ENCODE data around the gene PAQR5. TPM values are rescaled to one million over a fixed set of nuclear protein-coding genes. Genes with fewer than 3 reads are reported as not detected.

The PAQR5 gene
- total RNA-seq, 1 donor: 1.1 TPM

DNA sequence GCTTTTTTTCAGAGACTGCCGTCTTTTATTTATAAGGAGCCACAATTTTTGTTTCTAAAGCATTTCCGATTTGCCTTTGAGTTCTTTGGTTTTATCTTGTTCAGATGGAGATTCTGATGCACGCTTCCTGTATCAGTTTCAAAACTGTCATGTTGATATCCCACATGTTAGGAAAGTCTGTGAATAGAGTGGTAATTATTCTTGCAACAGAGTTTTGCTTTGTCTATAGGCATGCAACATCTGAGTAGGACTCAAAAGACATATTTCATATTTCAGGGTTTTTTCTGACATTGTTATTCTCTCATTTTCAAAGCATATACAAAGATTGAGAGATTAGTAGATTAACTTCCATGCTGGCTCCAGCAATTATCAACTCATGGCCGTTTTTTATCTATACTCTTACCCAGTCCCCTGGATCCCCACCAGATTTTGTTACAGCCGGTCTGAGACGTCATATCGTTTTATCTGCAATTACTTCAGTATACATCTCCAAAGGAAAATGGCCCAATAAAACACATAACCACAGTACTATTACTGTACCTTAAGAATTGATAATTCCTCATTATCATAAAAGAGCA is 22.4 kb downstream of the PAQR5 start:
- no peaks in the 10 kb centered on the region for H3K9me3 ChIP-seq (ENCODE audit: low read depth, low read length)
- no peaks in the 10 kb centered on the region for H3K4me1 ChIP-seq (ENCODE audit: insufficient read depth, low read length)
- H3K4me2 ChIP-seq (ENCODE audit: insufficient read depth, low read length): no peak overlapping the region
- no peaks in the 10 kb centered on the region for H3K36me3 ChIP-seq (ENCODE audit: insufficient read depth, low read length)
- H2AFZ ChIP-seq (ENCODE audit: low read length): no peak overlapping the region
- H3K79me2 ChIP-seq (ENCODE audit: insufficient read depth, low read length): no peaks in the 10 kb centered on the region
- TF ChIP-seq, protein P1, sequence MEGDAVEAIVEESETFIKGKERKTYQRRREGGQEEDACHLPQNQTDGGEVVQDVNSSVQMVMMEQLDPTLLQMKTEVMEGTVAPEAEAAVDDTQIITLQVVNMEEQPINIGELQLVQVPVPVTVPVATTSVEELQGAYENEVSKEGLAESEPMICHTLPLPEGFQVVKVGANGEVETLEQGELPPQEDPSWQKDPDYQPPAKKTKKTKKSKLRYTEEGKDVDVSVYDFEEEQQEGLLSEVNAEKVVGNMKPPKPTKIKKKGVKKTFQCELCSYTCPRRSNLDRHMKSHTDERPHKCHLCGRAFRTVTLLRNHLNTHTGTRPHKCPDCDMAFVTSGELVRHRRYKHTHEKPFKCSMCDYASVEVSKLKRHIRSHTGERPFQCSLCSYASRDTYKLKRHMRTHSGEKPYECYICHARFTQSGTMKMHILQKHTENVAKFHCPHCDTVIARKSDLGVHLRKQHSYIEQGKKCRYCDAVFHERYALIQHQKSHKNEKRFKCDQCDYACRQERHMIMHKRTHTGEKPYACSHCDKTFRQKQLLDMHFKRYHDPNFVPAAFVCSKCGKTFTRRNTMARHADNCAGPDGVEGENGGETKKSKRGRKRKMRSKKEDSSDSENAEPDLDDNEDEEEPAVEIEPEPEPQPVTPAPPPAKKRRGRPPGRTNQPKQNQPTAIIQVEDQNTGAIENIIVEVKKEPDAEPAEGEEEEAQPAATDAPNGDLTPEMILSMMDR (IDR thresholded peaks at IDR 0.05; ENCODE audit: extremely low read depth, low read depth, low read length): no peak
- no peaks in the 10 kb centered on the region for H4K20me1 ChIP-seq (ENCODE audit: insufficient read depth, low read length)
- H3K27ac ChIP-seq (ENCODE audit: low read depth, low read length): no peak overlapping the region
- H3K4me3 ChIP-seq (ENCODE audit: insufficient read depth, low read length): no peak overlapping the region
- H3K27me3 ChIP-seq (ENCODE audit: insufficient read depth, low read length): no peaks in the 10 kb centered on the region
- no peak for DNase-seq (ENCODE audit: insufficient read length, low spot score, missing footprints)

GRCh38 chr15:69323893-69324430 is 25.2 kb downstream of the PAQR5 start:
- no peak overlapping the region for H2AFZ ChIP-seq (ENCODE audit: low read length)

DNA sequence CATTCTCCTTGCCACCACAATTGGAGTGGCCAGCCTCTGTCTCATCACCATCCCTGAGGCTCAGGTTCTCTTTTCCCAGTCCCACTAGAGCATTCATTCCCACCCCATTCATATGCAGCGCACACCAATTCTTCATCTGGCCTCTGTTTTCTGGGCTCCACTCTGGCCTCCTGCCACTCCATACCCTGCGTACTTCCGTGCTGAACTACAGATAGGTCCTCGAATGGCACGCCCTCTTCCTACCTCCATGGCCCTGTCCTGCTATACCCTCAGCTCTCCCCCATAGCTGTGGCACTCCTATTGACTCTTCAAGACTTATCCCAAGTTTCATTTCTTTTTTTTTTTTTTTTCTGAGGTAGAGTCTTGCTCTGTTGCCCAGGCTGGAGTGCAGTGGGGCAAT is 25.9 kb downstream of the PAQR5 start:
- Histone ChIP-seq H3K27ac (ENCODE audit: low read depth, low read length) (no peak overlapping the region), H4K20me1 (ENCODE audit: insufficient read depth, low read length) (no peaks in the 10 kb centered on the region), H3K9me3 (ENCODE audit: low read depth, low read length) (no peaks in the 10 kb centered on the region), H3K4me3 (ENCODE audit: insufficient read depth, low read length) (no peak overlapping the region), H2AFZ (ENCODE audit: low read length) (no peak overlapping the region), H3K4me2 (ENCODE audit: insufficient read depth, low read length) (no peak overlapping the region), H3K79me2 (ENCODE audit: insufficient read depth, low read length) (no peaks in the 10 kb centered on the region), H3K27me3 (ENCODE audit: insufficient read depth, low read length) (no peaks in the 10 kb centered on the region), H3K36me3 (ENCODE audit: insufficient read depth, low read length) (no peaks in the 10 kb centered on the region), H3K4me1 (ENCODE audit: insufficient read depth, low read length) (no peaks in the 10 kb centered on the region)
- TF ChIP-seq, protein P1 (IDR thresholded peaks at IDR 0.05; ENCODE audit: extremely low read depth, low read depth, low read length): no peak
- no peak for DNase-seq (ENCODE audit: insufficient read length, low spot score, missing footprints)

More at GRCh38 chr15:69323893-69324430, 25.2 kb downstream of the PAQR5 start:
- Histone ChIP-seq H3K79me2 (ENCODE audit: insufficient read depth, low read length) (no peaks in the 10 kb centered on the region), H3K4me1 (ENCODE audit: insufficient read depth, low read length) (no peaks in the 10 kb centered on the region), H3K4me2 (ENCODE audit: insufficient read depth, low read length) (no peak overlapping the region), H3K36me3 (ENCODE audit: insufficient read depth, low read length) (no peaks in the 10 kb centered on the region), H3K27ac (ENCODE audit: low read depth, low read length) (no peak overlapping the region), H4K20me1 (ENCODE audit: insufficient read depth, low read length) (no peaks in the 10 kb centered on the region), H3K9me3 (ENCODE audit: low read depth, low read length) (no peaks in the 10 kb centered on the region), H3K27me3 (ENCODE audit: insufficient read depth, low read length) (no peaks in the 10 kb centered on the region), H3K4me3 (ENCODE audit: insufficient read depth, low read length) (no peak overlapping the region)
- no peak for DNase-seq (ENCODE audit: insufficient read length, low spot score, missing footprints)
- TF ChIP-seq, protein P1 (IDR thresholded peaks at IDR 0.05; ENCODE audit: extremely low read depth, low read depth, low read length): no peak

DNA sequence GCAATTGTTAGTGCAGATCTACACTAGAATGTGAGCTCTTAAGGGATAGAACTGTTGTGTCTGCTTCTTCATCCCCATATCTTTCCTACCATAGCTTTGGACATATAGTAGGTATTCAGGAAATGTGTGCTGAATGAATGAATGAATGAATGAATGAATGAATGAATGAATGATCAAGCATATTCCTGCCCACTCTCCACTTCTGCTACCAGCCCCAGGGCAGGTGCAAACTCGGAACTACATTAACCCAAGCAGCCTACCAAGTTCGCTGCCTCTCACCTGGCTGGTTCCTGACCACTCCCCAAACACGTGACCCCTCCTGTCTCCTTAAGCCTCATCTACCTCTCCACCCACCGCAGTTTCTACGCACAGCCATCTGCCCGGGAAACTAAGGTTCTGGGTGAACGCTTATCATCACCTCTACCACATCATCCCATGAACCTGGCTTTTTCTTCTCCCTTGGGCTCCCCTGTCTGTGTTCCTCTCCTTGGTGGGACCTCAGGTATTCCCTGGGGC is 26.8 kb downstream of the PAQR5 start:
- DNase-seq (ENCODE audit: insufficient read length, low spot score, missing footprints): no peak
- Histone ChIP-seq H3K4me1 (ENCODE audit: insufficient read depth, low read length) (no peaks in the 10 kb centered on the region), H3K36me3 (ENCODE audit: insufficient read depth, low read length) (no peaks in the 10 kb centered on the region), H3K9me3 (ENCODE audit: low read depth, low read length) (no peaks in the 10 kb centered on the region), H3K4me3 (ENCODE audit: insufficient read depth, low read length) (no peak overlapping the region), H3K4me2 (ENCODE audit: insufficient read depth, low read length) (no peak overlapping the region), H3K27ac (ENCODE audit: low read depth, low read length) (no peak overlapping the region), H4K20me1 (ENCODE audit: insufficient read depth, low read length) (no peaks in the 10 kb centered on the region), H2AFZ (ENCODE audit: low read length) (no peak overlapping the region), H3K79me2 (ENCODE audit: insufficient read depth, low read length) (no peaks in the 10 kb centered on the region), H3K27me3 (ENCODE audit: insufficient read depth, low read length) (no peaks in the 10 kb centered on the region)
- TF ChIP-seq, protein P1 (IDR thresholded peaks at IDR 0.05; ENCODE audit: extremely low read depth, low read depth, low read length): no peak
